OCI-LY3 (cell line): Measurements from ENCODE around the gene ROBO1.

Experiments
- CTCF ChIP-seq: fragments of 200-600, 300-600 bp; sonication (generic); IDR thresholded peaks from 2 replicates; pipeline ENCODE4 v1.5.1; 2014; ENCODE audit warnings: antibody characterized with exemption, low read length, low read depth
- EZH2phosphoT487 ChIP-seq: fragments of 200-600 bp; shearing (Covaris generic); IDR thresholded peaks from 2 replicates; pipeline ENCODE4 v1.6.1; 2018; ENCODE audit warnings: antibody characterized with exemption, mixed run types, low read depth

DNA sequence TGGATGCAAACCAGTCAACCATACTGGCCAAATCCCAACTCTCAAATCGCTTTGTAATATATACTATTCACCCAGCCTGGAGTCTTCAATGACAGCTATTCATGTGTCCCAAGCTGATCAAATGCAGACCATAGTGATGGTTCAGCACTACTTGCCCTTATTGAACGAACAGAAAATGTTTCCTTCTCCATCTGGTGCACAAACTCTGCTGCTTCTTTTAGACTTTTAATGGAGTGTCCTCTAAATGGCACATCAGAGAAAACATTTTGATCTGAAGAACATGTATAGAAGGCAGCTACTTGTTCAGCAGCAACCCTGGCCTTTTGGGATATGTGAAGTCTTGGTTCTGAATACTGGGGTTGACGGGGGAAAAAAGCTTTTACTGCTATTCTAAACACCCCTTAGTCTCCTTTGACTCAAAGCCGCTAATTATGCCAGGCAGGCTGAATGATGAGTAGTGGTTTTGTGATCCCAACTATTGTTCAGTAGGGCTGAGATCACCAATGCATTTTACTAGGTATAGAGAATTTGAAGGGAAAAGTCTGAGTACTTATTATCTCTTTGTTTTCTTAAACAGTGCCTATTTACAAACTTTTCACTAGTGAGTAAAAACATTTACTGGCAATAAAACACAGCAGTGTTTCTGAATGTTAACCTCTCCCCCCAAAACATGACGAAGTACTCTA is 781.2 kb downstream of the ROBO1 start:
- TF ChIP-seq CTCF, result no peak
- TF ChIP-seq EZH2phosphoT487, result no peak
